ENCODE results near the gene MOBP.

- no peak for TF ChIP-seq CTCF (IDR thresholded peaks at IDR 0.05)
- TF ChIP-seq ZFX (IDR thresholded peaks at IDR 0.05; ENCODE audit: borderline replicate concordance): no peak
Measured at GRCh38 chr3:39529577-39529976, 62.1 kb downstream of the MOBP start.

Data from 22Rv1 (cell line).